ENCODE measurements around the gene FBRSL1.
A peak's percentile ranks its signal among the peaks of the same experiment; 100 is the strongest.

The FBRSL1 gene

DNA sequence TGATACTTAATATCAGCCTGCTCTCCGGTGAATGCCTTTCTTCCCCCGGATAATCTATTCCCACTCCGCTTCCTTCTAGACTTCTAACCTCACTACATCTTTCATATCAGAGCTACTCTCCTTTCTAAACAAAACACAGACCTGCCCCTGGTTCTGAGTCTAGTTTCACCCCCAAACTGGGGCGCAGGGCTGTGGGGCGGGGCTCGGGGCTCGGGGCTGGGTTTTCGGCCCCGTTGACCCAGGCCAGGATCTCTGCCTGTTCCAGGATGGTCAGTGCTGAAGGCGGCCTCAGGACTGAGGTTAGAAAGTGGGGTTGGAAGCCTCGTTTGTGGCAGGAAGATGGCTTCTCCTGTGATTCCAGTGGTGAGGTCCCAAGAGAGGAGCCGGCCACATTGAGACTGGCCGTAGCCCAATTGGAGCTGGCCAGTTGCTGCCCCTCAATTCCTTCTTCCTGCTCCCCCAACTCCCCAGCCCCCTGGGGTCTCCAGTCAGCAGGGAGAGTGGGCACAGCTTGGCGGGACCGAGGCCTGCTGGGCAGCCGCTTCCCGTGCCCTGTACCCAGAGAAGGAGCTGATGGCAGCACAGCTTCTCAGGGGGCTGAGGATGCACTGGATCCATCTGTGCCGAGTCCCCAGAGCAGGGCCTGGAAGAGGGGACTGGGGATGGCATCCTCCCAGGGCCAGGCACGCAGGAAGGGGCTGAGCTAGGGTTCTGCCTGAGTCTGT lies 67.5 kb downstream of the FBRSL1 start:
- no peak for TF ChIP-seq CTCF (conservative IDR thresholded peaks at IDR 0.05)
- H3K27ac ChIP-seq = no peak overlapping the region

- H3K27ac ChIP-seq = no peak overlapping the region
- TF ChIP-seq CTCF (conservative IDR thresholded peaks at IDR 0.05) = no peak
Observed at GRCh38 chr12:132558042-132558856, 68.3 kb downstream of the FBRSL1 start.

GRCh38 chr12:132558861-132559623 lies 69.1 kb downstream of the FBRSL1 start:
- H3K27ac ChIP-seq = peak overlapping the region; percentile 97
- TF ChIP-seq CTCF (conservative IDR thresholded peaks at IDR 0.05) = no peak

GRCh38 chr12:132559652-132560363 lies 69.9 kb downstream of the FBRSL1 start:
- peak overlapping the region; percentile 97 for H3K27ac ChIP-seq
- TF ChIP-seq CTCF (conservative IDR thresholded peaks at IDR 0.05) = peak; percentile 17; the same call in 1 of the 2 replicates

DNA sequence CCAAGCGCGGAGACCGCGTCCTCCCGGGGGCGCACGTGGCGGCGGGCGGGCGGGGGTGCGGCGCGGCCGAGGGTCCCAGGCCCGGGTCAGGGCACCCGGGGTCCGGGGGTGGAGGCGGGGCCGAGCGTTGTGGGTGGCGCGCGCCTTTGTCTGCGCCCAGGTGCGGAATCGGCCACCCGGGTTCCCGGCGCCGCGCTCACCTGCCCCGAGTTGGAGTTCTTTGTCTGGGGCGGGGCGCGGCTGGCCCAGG lies 70.3 kb downstream of the FBRSL1 start:
- TF ChIP-seq CTCF (conservative IDR thresholded peaks at IDR 0.05) = no peak
- H3K27ac ChIP-seq = peak overlapping the region; percentile 97

DNA sequence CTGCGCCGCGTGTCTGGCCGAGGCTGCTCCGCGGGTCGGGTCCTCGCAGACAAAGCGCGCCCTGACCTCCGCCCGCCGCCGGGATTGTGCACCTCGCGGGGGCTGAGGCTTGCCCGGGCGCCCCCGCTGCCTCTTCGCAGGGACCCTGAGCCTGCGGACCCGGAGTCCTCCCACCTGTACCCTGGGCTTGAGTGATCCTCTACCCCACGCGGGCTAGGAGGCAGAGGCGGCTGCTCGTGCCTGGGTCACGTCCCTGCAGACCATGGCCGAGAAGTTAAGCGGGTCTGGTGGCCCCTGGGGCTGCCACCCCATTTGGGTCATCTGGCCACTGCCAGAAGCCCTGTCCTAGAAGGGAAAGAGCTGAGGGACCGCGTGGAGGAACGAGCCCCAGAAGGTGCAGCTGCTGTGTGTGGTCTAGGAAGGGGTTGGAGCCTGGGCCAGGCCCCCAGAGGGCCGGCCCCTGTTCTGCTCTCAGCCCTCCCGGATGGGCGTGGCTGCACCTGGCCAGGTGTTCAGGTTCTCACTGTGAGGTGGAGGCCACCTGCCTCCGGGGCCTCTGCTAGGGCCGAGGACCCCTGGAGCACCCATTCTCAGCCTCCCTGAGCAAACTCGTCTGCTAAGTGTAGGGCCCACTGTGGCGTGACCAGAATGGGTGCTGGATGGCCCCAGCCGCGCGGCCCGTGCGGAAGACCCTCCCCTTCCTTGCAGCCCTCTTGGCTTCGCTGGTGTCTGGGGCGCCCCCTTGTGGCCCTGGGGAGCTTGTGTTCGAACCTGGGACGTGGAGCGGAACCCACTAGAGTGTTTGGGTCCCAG lies 70.9 kb downstream of the FBRSL1 start:
- peak overlapping the region; percentile 97 for H3K27ac ChIP-seq

More for the DNA sequence above, 70.9 kb downstream of the FBRSL1 start:
- peak; percentile 95 for TF ChIP-seq CTCF (conservative IDR thresholded peaks at IDR 0.05)
